Measurements from ENCODE around the gene KLHL22.

GRCh38 chr22:20471126-20471833 lies 24.3 kb downstream of the KLHL22 start:
- TF ChIP-seq POLR2A (IDR thresholded peaks at IDR 0.05) (no peak), CTCF (IDR thresholded peaks at IDR 0.05) (no peak), POLR2AphosphoS5 (IDR thresholded peaks at IDR 0.05) (no peak)
